Transverse colon (tissue), 4 donors: ENCODE results near the gene SBSN. TPM values are rescaled to one million over a fixed set of nuclear protein-coding genes. Genes with fewer than 3 reads are reported as not detected.

ENCODE experiments used
- DNase-seq: peaks from one replicate; pipeline ENCODE4 v3.0.0-alpha.2; 2019
- H3K27ac ChIP-seq, 4 donors: fragments of 200-600 bp; sonication (generic); 2 replicates each; pipeline ENCODE4 v1.5.1; 2016 to 2018; ENCODE audit warnings: inconsistent platforms in 4 of 4
- H3K27me3 ChIP-seq: fragments of 200-600 bp; sonication (generic); 2 replicates; pipeline ENCODE4 v1.5.1; 2017; ENCODE audit warnings: inconsistent platforms
- H3K36me3 ChIP-seq, 4 donors: fragments of 200-600 bp; sonication (generic); 2 replicates each; pipeline ENCODE4 v1.5.1; 2017 to 2019; ENCODE audit warnings: inconsistent platforms in 4 of 4
- H3K4me1 ChIP-seq, 4 donors: fragments of 200-600 bp; sonication (generic); 2 replicates each; pipeline ENCODE4 v1.5.1; 2017 to 2020; ENCODE audit warnings: inconsistent platforms in 4 of 4
- H3K4me3 ChIP-seq, 4 donors: fragments of 200-600 bp; sonication (generic); 1 replicate in 1 of 4; 2 replicates in 3 of 4; pipeline versions ENCODE4 v1.5.1 to v1.6.1; 2017 to 2019; ENCODE audit warnings: inconsistent platforms in 4 of 4
- H3K9me3 ChIP-seq, 2 donors: fragments of 200-600 bp; sonication (generic); 2 replicates each; pipeline ENCODE4 v1.5.1; 2017 to 2019; ENCODE audit warnings: inconsistent platforms in 2 of 2
- EP300 ChIP-seq: sonication (generic); formaldehyde crosslinking; IDR thresholded peaks from one replicate; pipeline ENCODE4 v1.6.1; 2017; ENCODE audit warnings: antibody characterized with exemption, low read depth
- POLR2A ChIP-seq: fragments of 450-650 bp; IDR thresholded peaks from one replicate; pipeline ENCODE4 v1.6.1; 2016; ENCODE audit warnings: antibody characterized with exemption, mild to moderate bottlenecking, moderate library complexity
- POLR2AphosphoS5 ChIP-seq, 3 donors: sonication (generic); formaldehyde crosslinking; IDR thresholded peaks; one replicate each; pipeline ENCODE4 v1.6.1; 2016; ENCODE audit warnings: antibody characterized with exemption in 3 of 3
- WGBS, 2 donors: methylation state at CpG; one replicate each; pipeline ENCODE4 v1.1.5; 2018; ENCODE audit warnings: low coverage in 1 of 2; 5-methylcytosine and 5-hydroxymethylcytosine counted together
- in situ Hi-C, 4 donors: fragments of 200-750 bp; cut with MboI; loops; one replicate each; pipeline versions ENCODE4 v1.15.0 to v1.15.1; 2017; ENCODE audit warnings: low sequenced_read_pairs in 3 of 4, low pct_ligation_motif_present in 1 of 4, low pct_unique_long_range_greater_than_20kb in 1 of 4
- intact Hi-C: fragments of 100-400 bp; cut with DNase I; formaldehyde crosslinking; loops from one replicate; pipeline ENCODE4 v1.15.1; 2023; ENCODE audit warnings: low total_unique reads
- total RNA-seq, 4 donors: library from RNA; depleted of rRNA; stranded (reverse); fragments of >200 nt; gene quantifications; one replicate each; pipeline ENCODE4 v1.1.0, GENCODE V29; 2016
- TF ChIP-seq, protein P1 (sequence below), 5 experiments: fragments of 200-600 bp in 3 of 5; fragments of 450-650 bp in 2 of 5; sonication (generic) in 3 of 5; IDR thresholded peaks; 1 replicate in 2 of 5; 2 replicates in 3 of 5; pipeline ENCODE4 v1.5.1; 2016 to 2017; ENCODE audit warnings: antibody characterized with exemption in 5 of 5, inconsistent platforms in 3 of 5, mild to moderate bottlenecking in 2 of 5, moderate library complexity in 1 of 5

The SBSN gene
- total RNA-seq, 4 donors from 2014 or later, result not detected

DNA sequence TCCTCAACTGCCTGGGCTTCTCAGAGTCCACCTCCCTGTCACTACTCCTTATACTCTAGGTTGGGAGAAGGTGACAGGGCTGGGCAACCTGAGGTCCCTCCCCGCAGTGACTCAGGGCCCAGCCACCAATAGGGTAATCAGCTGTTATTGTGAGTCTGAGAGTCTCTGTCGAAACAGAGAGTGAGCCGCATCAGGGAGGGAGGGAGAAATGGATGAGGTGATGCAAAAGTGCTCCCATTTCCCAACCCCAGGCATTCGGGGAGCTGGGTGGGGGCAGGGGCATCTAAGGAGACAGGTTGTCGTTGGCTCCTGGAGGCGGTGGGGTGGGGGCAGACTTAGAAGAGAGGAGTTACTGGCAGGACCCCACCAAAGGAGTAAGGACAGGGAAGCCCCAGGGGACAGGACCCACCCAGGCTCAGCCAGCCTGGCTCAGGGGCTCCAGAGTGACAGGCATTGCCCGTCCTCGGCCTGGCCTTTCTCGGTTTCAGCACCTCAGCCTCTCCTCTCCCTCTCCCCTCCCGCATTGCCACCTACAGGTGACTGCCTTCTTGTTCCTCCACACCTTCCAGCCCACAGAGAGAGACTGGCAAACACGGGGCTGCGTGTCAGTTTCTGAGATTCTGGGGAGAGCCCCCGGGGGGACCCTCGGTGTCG lies 14.4 kb downstream of the SBSN start, which contains the start of gene DMKN:
Gene DMKN, minus strand, starts transcription at position 22 of the 654 bp plus-strand sequence. CDS start 174 bp downstream, outside the sequence.
- WGBS, 2 donors, result 36% methylated on average over 15 of the region's 15 CpGs; no CpG with 5 or more reads in 1 of the 2 donors
- in situ Hi-C loops (no loop called here), intact Hi-C loops (no loop called here)
- Histone ChIP-seq H3K4me1 (peaks cover 0 to 20% (median 9%) of the 10 kb centered on the region in 4 donors), H3K27ac (no peak within 1 kb of the TSS), H3K9me3 (no peaks in the 10 kb centered on the region), H3K27me3 (peaks cover 59% of the 10 kb centered on the region), H3K36me3 (no peaks in the 10 kb centered on the region), H3K4me3 (no peak within 1 kb of the TSS)
- TF ChIP-seq POLR2AphosphoS5 (IDR thresholded peaks at IDR 0.05), result no peak
- no peak for TF ChIP-seq POLR2A
- TF ChIP-seq, protein P1, sequence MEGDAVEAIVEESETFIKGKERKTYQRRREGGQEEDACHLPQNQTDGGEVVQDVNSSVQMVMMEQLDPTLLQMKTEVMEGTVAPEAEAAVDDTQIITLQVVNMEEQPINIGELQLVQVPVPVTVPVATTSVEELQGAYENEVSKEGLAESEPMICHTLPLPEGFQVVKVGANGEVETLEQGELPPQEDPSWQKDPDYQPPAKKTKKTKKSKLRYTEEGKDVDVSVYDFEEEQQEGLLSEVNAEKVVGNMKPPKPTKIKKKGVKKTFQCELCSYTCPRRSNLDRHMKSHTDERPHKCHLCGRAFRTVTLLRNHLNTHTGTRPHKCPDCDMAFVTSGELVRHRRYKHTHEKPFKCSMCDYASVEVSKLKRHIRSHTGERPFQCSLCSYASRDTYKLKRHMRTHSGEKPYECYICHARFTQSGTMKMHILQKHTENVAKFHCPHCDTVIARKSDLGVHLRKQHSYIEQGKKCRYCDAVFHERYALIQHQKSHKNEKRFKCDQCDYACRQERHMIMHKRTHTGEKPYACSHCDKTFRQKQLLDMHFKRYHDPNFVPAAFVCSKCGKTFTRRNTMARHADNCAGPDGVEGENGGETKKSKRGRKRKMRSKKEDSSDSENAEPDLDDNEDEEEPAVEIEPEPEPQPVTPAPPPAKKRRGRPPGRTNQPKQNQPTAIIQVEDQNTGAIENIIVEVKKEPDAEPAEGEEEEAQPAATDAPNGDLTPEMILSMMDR (IDR thresholded peaks at IDR 0.05), result no peak
- no peak for TF ChIP-seq EP300
- no peak for DNase-seq

GRCh38 chr19:35512831-35513627 lies 15.1 kb downstream of the SBSN start:
- intact Hi-C loops (no loop called here), in situ Hi-C loops (no loop called here)
- Histone ChIP-seq H3K36me3 (no peaks in the 10 kb centered on the region), H3K4me3 (no peak overlapping the region), H3K27ac (no peak overlapping the region), H3K4me1 (peaks cover 0 to 20% (median 9%) of the 10 kb centered on the region in 4 donors), H3K9me3 (no peaks in the 10 kb centered on the region), H3K27me3 (peaks cover 66% of the 10 kb centered on the region)
- no peak for TF ChIP-seq POLR2A
- TF ChIP-seq, protein P1 (IDR thresholded peaks at IDR 0.05), result no peak
- TF ChIP-seq EP300, result no peak
- TF ChIP-seq POLR2AphosphoS5 (IDR thresholded peaks at IDR 0.05), result no peak
- 82% methylated on average over 15 of the region's 15 CpGs; no CpG with 5 or more reads in 1 of the 2 donors for WGBS, 2 donors
- no peak for DNase-seq

GRCh38 chr19:35511337-35511736 lies 16.8 kb downstream of the SBSN start:
- Histone ChIP-seq H3K27ac (no peak overlapping the region), H3K4me1 (peaks cover 0 to 20% (median 9%) of the 10 kb centered on the region in 4 donors), H3K36me3 (no peaks in the 10 kb centered on the region), H3K9me3 (no peaks in the 10 kb centered on the region), H3K27me3 (peaks cover 69% of the 10 kb centered on the region), H3K4me3 (no peak overlapping the region)
- intact Hi-C loops (no loop called here), in situ Hi-C loops (no loop called here)
- DNase-seq, result no peak
- TF ChIP-seq POLR2A (no peak), POLR2AphosphoS5 (IDR thresholded peaks at IDR 0.05) (no peak), EP300 (no peak)
- TF ChIP-seq, protein P1 (IDR thresholded peaks at IDR 0.05), result no peak
- 78% methylated on average over 7 of the region's 7 CpGs; no CpG with 5 or more reads in 1 of the 2 donors for WGBS, 2 donors

- DNase-seq, result no peak
- intact Hi-C loops (no loop called here), in situ Hi-C loops (no loop called here)
- peaks cover 0 to 20% (median 9%) of the 10 kb centered on the region in 4 donors for H3K4me1 ChIP-seq
- no peaks in the 10 kb centered on the region for H3K36me3 ChIP-seq
- no peaks in the 10 kb centered on the region for H3K9me3 ChIP-seq
- peaks cover 69% of the 10 kb centered on the region for H3K27me3 ChIP-seq
- TF ChIP-seq, protein P1 (IDR thresholded peaks at IDR 0.05), result no peak
- no peak for TF ChIP-seq POLR2AphosphoS5 (IDR thresholded peaks at IDR 0.05)
- TF ChIP-seq POLR2A, result no peak
- no peak for TF ChIP-seq EP300
- 12% methylated on average over 15 of the region's 15 CpGs; no CpG with 5 or more reads in 1 of the 2 donors for WGBS, 2 donors
- H3K27ac ChIP-seq, result no peak overlapping the region
- H3K4me3 ChIP-seq, result peak overlapping the region in 2 of 4 donors; percentile 32 to 38
These were observed 17.5 kb downstream of the SBSN start for GRCh38 chr19:35510626-35510964.
